GM19035 (cell line): Measurements from ENCODE around the gene TIMP1.

Source experiments
- ATAC-seq: cut with Tn5 transposase; IDR thresholded peaks from one replicate; pipeline ENCODE4 v1.9.1; 2021; ENCODE audit not compliant: unreplicated experiment

Gene TIMP1

GRCh38 chrX:47581731-47582647 is at the start of gene TIMP1:
Gene TIMP1, plus strand, starts transcription at chrX:47582436. Its CDS starts 980 bp downstream, at chrX:47583416.
- peak; percentile 85 for ATAC-seq

GRCh38 chrX:47539860-47540259 is 42.4 kb upstream of the TIMP1 start:
- ATAC-seq: no peak

- ATAC-seq: no peak
These were observed 41.3 kb upstream of the TIMP1 start for GRCh38 chrX:47540754-47541538.

- ATAC-seq: no peak
These were observed 38.7 kb upstream of the TIMP1 start for GRCh38 chrX:47543496-47543895.

- ATAC-seq: peak; percentile 79
These were observed 26.1 kb upstream of the TIMP1 start for GRCh38 chrX:47556045-47556623.

GRCh38 chrX:47558436-47558835 is 23.8 kb upstream of the TIMP1 start:
- no peak for ATAC-seq

GRCh38 chrX:47560179-47560933 is 21.9 kb upstream of the TIMP1 start:
- ATAC-seq: no peak

GRCh38 chrX:47560934-47561658 is 21.1 kb upstream of the TIMP1 start, which contains the start of gene ARAF:
Gene ARAF, plus strand, starts transcription at chrX:47561205. Its CDS starts 1,763 bp downstream, at chrX:47562968.
- peak; percentile 91 for ATAC-seq

- no peak for ATAC-seq
These were observed 20.5 kb upstream of the TIMP1 start for GRCh38 chrX:47561659-47562151.

- ATAC-seq: no peak
These were observed 19.5 kb upstream of the TIMP1 start for GRCh38 chrX:47562615-47563243.

GRCh38 chrX:47563801-47564315 is 18.4 kb upstream of the TIMP1 start:
- no peak for ATAC-seq

- no peak for ATAC-seq
These were observed 17.7 kb upstream of the TIMP1 start for GRCh38 chrX:47564438-47565085.

- no peak for ATAC-seq
These were observed 15.4 kb upstream of the TIMP1 start for GRCh38 chrX:47566841-47567240.

- ATAC-seq: no peak
These were observed 13.5 kb upstream of the TIMP1 start for GRCh38 chrX:47568656-47569295.

- no peak for ATAC-seq
These were observed 11.4 kb upstream of the TIMP1 start for GRCh38 chrX:47570794-47571193.

- no peak for ATAC-seq
These were observed 11.0 kb upstream of the TIMP1 start for GRCh38 chrX:47571215-47571614.

GRCh38 chrX:47571896-47572295 is 10.3 kb upstream of the TIMP1 start:
- ATAC-seq: no peak

- no peak for ATAC-seq
These were observed 9.4 kb upstream of the TIMP1 start for GRCh38 chrX:47572773-47573340.
